Skeletal muscle tissue (tissue), 4 donors: Measurements from ENCODE around the gene NSUN4. TPM values are rescaled to one million over a fixed set of nuclear protein-coding genes. Genes with fewer than 3 reads are reported as not detected.
"Not testable (repeated sequence)": the region's sequence is repeated elsewhere in the genome, so short reads cannot be mapped to it uniquely, and the experiment has no call there.

ENCODE experiments used
- H3K27ac ChIP-seq: one replicate; pipeline ENCODE4 v1.7.0; 2013; ENCODE audit warnings: mild to moderate bottlenecking, low read depth, low read length, inconsistent platforms
- H3K27me3 ChIP-seq, 3 donors: one replicate each; pipeline ENCODE4 v1.7.0; 2013; ENCODE audit warnings: low read length in 3 of 3; ENCODE audit not compliant: control insufficient read depth in 3 of 3, insufficient read depth in 3 of 3
- H3K36me3 ChIP-seq, 3 donors: one replicate each; pipeline ENCODE4 v1.7.0; 2013; ENCODE audit warnings: low read length in 3 of 3; ENCODE audit not compliant: control insufficient read depth in 3 of 3, insufficient read depth in 3 of 3
- H3K4me1 ChIP-seq, 3 donors: one replicate each; pipeline ENCODE4 v1.7.0; 2013; ENCODE audit warnings: low read length in 3 of 3, mild to moderate bottlenecking in 3 of 3; ENCODE audit not compliant: control insufficient read depth in 3 of 3, insufficient read depth in 3 of 3
- H3K4me3 ChIP-seq, 3 donors: one replicate each; pipeline ENCODE4 v1.7.0; 2013; ENCODE audit warnings: low read length in 3 of 3
- H3K9ac ChIP-seq, 3 donors: one replicate each; pipeline ENCODE4 v1.7.0; 2013; ENCODE audit warnings: low read length in 3 of 3, mild to moderate bottlenecking in 3 of 3, moderate library complexity in 2 of 3, low read depth in 1 of 3
- H3K9me3 ChIP-seq, 3 donors: one replicate each; pipeline ENCODE4 v1.7.0; 2013; ENCODE audit warnings: low read length in 3 of 3; ENCODE audit not compliant: control insufficient read depth in 3 of 3
- total RNA-seq: library from RNA; depleted of rRNA; stranded (reverse); fragments of >200 nt; gene quantifications from one replicate; pipeline ENCODE4 v1.2.3, GENCODE V29; 2014
- donor health status: Osteomylitis.

Gene NSUN4
- total RNA-seq, 1 donor from 2014 or later: 11.5 TPM

DNA sequence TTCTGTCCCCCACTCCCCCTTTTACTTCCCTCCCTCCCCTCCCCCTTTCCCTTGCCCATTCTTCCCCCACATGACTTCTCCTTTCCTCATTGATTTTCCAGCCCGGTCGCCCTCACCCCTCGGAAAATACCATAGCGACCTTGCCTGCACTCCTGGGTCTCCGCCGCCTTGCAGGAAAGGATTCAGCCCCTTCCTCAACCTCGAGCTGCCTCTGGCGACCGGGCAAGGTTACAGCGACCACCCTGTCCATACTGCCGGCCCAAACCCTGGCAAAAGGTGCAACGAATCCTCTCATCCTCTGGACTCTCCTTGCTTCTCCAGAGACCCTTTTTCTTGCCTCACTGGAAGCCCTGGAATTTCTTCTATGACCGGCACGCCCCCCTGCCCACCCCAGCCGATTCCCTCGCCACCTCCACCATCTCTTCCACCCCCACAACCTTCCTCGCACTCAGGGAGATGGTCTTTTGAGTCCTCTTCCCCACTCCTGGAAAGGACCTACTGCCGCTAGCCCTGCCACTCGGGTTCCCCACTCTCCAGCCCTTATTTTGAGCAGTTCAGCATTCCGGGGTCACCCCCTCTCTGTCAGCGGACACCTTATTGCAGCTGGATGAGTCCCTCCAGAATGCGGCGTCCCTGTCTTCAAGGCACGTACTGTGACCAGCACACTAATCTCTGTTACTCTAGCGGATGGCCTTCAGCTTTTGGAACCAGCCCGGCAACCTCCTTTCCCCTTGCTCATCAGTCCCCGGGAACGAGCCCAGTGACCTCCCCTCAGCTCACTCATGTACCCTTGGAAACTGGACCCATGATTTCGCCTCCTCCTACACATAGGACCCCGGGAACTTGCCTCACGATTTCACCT, 846 bp downstream of the NSUN4 start:
- H3K9ac ChIP-seq: peak overlapping the region; percentile 93 to 99 (median 99)
- H3K36me3 ChIP-seq: peaks cover 16 to 29% (median 20%) of the 10 kb centered on the region in 3 donors
- peak overlapping the region; percentile 81 to 100 (median 97) for H3K4me3 ChIP-seq
- peaks cover 17 to 31% (median 22%) of the 10 kb centered on the region in 3 donors for H3K4me1 ChIP-seq
- H3K27ac ChIP-seq: peak overlapping the region; percentile 96
- H3K27me3 ChIP-seq: no peaks in the 10 kb centered on the region
- no peaks in the 10 kb centered on the region for H3K9me3 ChIP-seq

- Histone ChIP-seq H3K9me3 (no peaks in the 10 kb centered on the region), H3K4me3 (no peak overlapping the region), H3K4me1 (peaks cover 17 to 31% (median 22%) of the 10 kb centered on the region in 3 donors), H3K27ac (peak overlapping the region; percentile 96), H3K36me3 (peaks cover 21 to 35% (median 25%) of the 10 kb centered on the region in 3 donors), H3K27me3 (no peaks in the 10 kb centered on the region), H3K9ac (peak overlapping the region in 1 of 3 donors; percentile 12)
Observed at GRCh38 chr1:46342084-46342656, 1.6 kb downstream of the NSUN4 start.

DNA sequence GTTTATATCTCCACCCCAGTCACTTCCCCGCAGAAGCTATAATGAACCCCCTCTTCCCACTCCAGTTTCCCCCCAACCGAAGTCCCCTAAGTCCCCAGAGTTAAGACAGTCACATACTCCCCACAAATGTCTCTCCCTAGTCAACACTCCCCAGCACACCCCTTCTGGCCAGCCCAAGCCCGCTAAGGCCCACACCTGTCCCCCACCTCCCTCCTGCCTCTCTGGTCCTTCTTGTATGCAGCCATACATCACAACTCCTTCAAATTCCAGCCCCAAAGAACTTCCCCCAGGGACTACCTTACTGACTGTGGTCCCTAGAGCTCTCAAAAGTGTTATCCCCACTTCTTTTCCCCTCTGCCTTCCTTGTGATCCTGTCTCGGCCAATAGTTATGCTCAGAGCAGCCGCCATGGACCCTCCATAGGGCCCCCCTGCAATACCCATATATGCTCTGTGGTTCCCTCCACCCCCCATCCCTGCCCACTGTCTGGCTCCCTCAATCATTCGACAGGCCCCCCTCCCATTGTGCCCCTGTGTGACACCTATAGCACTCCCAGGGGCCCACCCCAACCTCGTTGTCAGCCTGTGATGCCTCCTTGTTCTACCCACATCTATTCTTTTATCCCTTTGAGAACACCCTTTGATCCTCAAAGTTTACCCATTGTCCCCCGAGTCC, 2.2 kb downstream of the NSUN4 start:
- no peak overlapping the region for H3K4me3 ChIP-seq
- H3K36me3 ChIP-seq: peaks cover 24 to 39% (median 29%) of the 10 kb centered on the region in 3 donors
- H3K27ac ChIP-seq: no peak overlapping the region
- H3K9ac ChIP-seq: no peak overlapping the region
- no peaks in the 10 kb centered on the region for H3K9me3 ChIP-seq
- peaks cover 17 to 31% (median 22%) of the 10 kb centered on the region in 3 donors for H3K4me1 ChIP-seq
- H3K27me3 ChIP-seq: no peaks in the 10 kb centered on the region

- Histone ChIP-seq H3K9me3 (no peaks in the 10 kb centered on the region), H3K4me3 (no peak overlapping the region), H3K27ac (no peak overlapping the region), H3K9ac (peak overlapping the region in 1 of 3 donors; percentile 33), H3K36me3 (peaks cover 24 to 39% (median 29%) of the 10 kb centered on the region in 3 donors), H3K4me1 (peaks cover 17 to 31% (median 22%) of the 10 kb centered on the region in 3 donors), H3K27me3 (no peaks in the 10 kb centered on the region)
Observed at GRCh38 chr1:46343351-46343695, 2.7 kb downstream of the NSUN4 start.

- no peak overlapping the region for H3K4me3 ChIP-seq
- no peaks in the 10 kb centered on the region for H3K27me3 ChIP-seq
- H3K36me3 ChIP-seq: peaks cover 24 to 39% (median 29%) of the 10 kb centered on the region in 3 donors
- H3K9me3 ChIP-seq: no peaks in the 10 kb centered on the region
- no peak overlapping the region for H3K27ac ChIP-seq
- peak overlapping the region in 1 of 3 donors; percentile 33 for H3K9ac ChIP-seq
- peaks cover 17 to 31% (median 22%) of the 10 kb centered on the region in 3 donors for H3K4me1 ChIP-seq
Observed at GRCh38 chr1:46343705-46344104, 3.1 kb downstream of the NSUN4 start.

GRCh38 chr1:46344481-46344880, 3.9 kb downstream of the NSUN4 start:
- H3K36me3 ChIP-seq: peaks cover 26 to 41% (median 31%) of the 10 kb centered on the region in 3 donors
- no peaks in the 10 kb centered on the region for H3K9me3 ChIP-seq

DNA sequence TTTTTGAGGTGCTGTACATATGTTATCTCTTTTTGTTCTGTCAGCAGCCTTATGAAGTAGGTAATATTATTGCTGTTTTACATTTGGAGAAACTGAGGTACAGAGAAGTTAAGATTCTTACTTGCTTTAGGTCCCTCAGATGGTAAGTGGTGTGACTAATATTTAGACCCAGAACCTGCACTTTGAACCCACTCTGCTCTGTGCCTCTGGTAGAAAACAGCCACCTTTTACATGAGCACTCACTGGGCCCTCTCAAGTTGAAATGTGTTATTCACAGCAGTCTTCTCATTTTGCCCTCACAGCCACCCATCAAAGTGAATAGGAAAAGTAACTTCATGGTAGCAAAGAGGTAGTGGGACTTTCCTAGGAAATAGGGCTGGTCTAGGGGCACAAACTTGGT, 4.7 kb downstream of the NSUN4 start:
- Histone ChIP-seq H3K36me3 (peaks cover 33 to 49% (median 33%) of the 10 kb centered on the region in 3 donors), H3K9ac (no peak overlapping the region), H3K27ac (no peak overlapping the region), H3K27me3 (no peaks in the 10 kb centered on the region), H3K9me3 (no peaks in the 10 kb centered on the region), H3K4me1 (peaks cover 15 to 31% (median 17%) of the 10 kb centered on the region in 3 donors), H3K4me3 (no peak overlapping the region)

More at GRCh38 chr1:46344481-46344880, 3.9 kb downstream of the NSUN4 start:
- H3K9ac ChIP-seq: peak overlapping the region in 1 of 3 donors; percentile 8
- no peak overlapping the region for H3K27ac ChIP-seq
- no peak overlapping the region for H3K4me3 ChIP-seq
- peaks cover 17 to 31% (median 22%) of the 10 kb centered on the region in 3 donors for H3K4me1 ChIP-seq
- H3K27me3 ChIP-seq: no peaks in the 10 kb centered on the region

GRCh38 chr1:46352363-46352762, 11.8 kb downstream of the NSUN4 start:
- Histone ChIP-seq H3K9me3 (no peaks in the 10 kb centered on the region), H3K9ac (no peak overlapping the region), H3K27ac (no peak overlapping the region), H3K4me3 (no peak overlapping the region), H3K4me1 (no peaks in the 10 kb centered on the region), H3K36me3 (peaks cover 18 to 53% (median 46%) of the 10 kb centered on the region in 3 donors), H3K27me3 (no peaks in the 10 kb centered on the region)

- not testable (repeated sequence) for H3K27me3 ChIP-seq, H3K4me3 ChIP-seq, H3K9ac ChIP-seq, H3K9me3 ChIP-seq, H3K27ac ChIP-seq, H3K4me1 ChIP-seq
- H3K36me3 ChIP-seq: peaks cover 10 to 41% (median 40%) of the 10 kb centered on the region in 3 donors
Observed at GRCh38 chr1:46355920-46356319, 15.3 kb downstream of the NSUN4 start.
